HG03354 (cell line): ENCODE results near the gene HSPB6.
A peak's percentile ranks its signal among the peaks of the same experiment; 100 is the strongest.

ENCODE experiments used
- ATAC-seq: cut with Tn5 transposase; IDR thresholded peaks from one replicate; pipeline ENCODE4 v1.9.1; 2021; ENCODE audit warnings: mild to moderate bottlenecking; ENCODE audit not compliant: unreplicated experiment, poor library complexity, severe bottlenecking

The HSPB6 gene

GRCh38 chr19:35768082-35768421 lies 11.2 kb upstream of the HSPB6 start:
- ATAC-seq, result no peak

GRCh38 chr19:35767288-35768081 lies 10.7 kb upstream of the HSPB6 start:
- no peak for ATAC-seq

- no peak for ATAC-seq
These were observed 9.8 kb upstream of the HSPB6 start for GRCh38 chr19:35766571-35767104.

- no peak for ATAC-seq
These were observed 7.8 kb upstream of the HSPB6 start for GRCh38 chr19:35764432-35765315.

- ATAC-seq, result no peak
These were observed 4.0 kb upstream of the HSPB6 start for GRCh38 chr19:35760711-35761349.

- no peak for ATAC-seq
These were observed 2.9 kb upstream of the HSPB6 start for GRCh38 chr19:35759697-35760096.

GRCh38 chr19:35757749-35758608 lies 1.1 kb upstream of the HSPB6 start, which contains the start of gene PROSER3:
PROSER3 (plus strand) TSS chr19:35758176; CDS start chr19:35758216, 40 bp downstream.
- peak; percentile 96 for ATAC-seq

GRCh38 chr19:35757231-35757748 lies 461 bp upstream of the HSPB6 start:
- peak; percentile 5 for ATAC-seq

- no peak for ATAC-seq
These were observed 1.1 kb downstream of the HSPB6 start for GRCh38 chr19:35755550-35756376.

- ATAC-seq, result no peak
These were observed 1.7 kb downstream of the HSPB6 start for GRCh38 chr19:35755131-35755549.

GRCh38 chr19:35754370-35755130 lies 2.3 kb downstream of the HSPB6 start:
- ATAC-seq, result no peak

- ATAC-seq, result no peak
These were observed 3.0 kb downstream of the HSPB6 start for GRCh38 chr19:35753634-35754369.

- no peak for ATAC-seq
These were observed 4.0 kb downstream of the HSPB6 start for GRCh38 chr19:35752746-35753350.

GRCh38 chr19:35751839-35752745 lies 4.7 kb downstream of the HSPB6 start:
- ATAC-seq, result no peak

- no peak for ATAC-seq
These were observed 6.7 kb downstream of the HSPB6 start for GRCh38 chr19:35750167-35750566.
